Upper lobe of left lung (tissue), 6 donors: Measurements from ENCODE around the gene SEM1. TPM values are rescaled to one million over a fixed set of nuclear protein-coding genes. Genes with fewer than 3 reads are reported as not detected.

ENCODE experiments used
- ATAC-seq, 2 donors: fragments of 200-7000 bp; cut with Tn5 transposase; one replicate each; pipeline ENCODE4 v1.9.1; 2022; ENCODE audit warnings: mild to moderate bottlenecking in 2 of 2, moderate library complexity in 2 of 2; ENCODE audit not compliant: low FRiP score in 2 of 2
- DNase-seq, 2 donors: peaks; one replicate each; pipeline ENCODE4 v3.0.0-alpha.2; 2019 to 2020
- H3K27ac ChIP-seq, 4 donors: fragments of 200-600 bp; sonication (generic); one replicate each; pipeline ENCODE4 v1.5.1; 2016 to 2019
- H3K27me3 ChIP-seq, 4 donors: fragments of 200-600 bp; sonication (generic); one replicate each; pipeline ENCODE4 v1.5.1; 2017 to 2019
- H3K36me3 ChIP-seq, 4 donors: fragments of 200-600 bp; sonication (generic); one replicate each; pipeline ENCODE4 v1.5.1; 2016 to 2019
- H3K4me1 ChIP-seq, 4 donors: fragments of 200-600 bp; sonication (generic); one replicate each; pipeline ENCODE4 v1.5.1; 2018 to 2019
- H3K4me3 ChIP-seq, 4 donors: fragments of 200-600 bp; sonication (generic); one replicate each; pipeline ENCODE4 v1.5.1; 2017 to 2019; ENCODE audit warnings: mild to moderate bottlenecking in 2 of 4, moderate library complexity in 1 of 4
- H3K9me3 ChIP-seq, 4 donors: fragments of 200-600 bp; sonication (generic); one replicate each; pipeline ENCODE4 v1.5.1; 2018 to 2019
- CTCF ChIP-seq, 6 experiments: fragments of 450-650 bp in 4 of 6; fragments of 200-600 bp in 2 of 6; sonication (generic) in 2 of 6; IDR thresholded peaks; one replicate each; pipeline ENCODE4 v1.5.1; 2016 to 2019; ENCODE audit warnings: antibody characterized with exemption in 6 of 6
- EP300 ChIP-seq, 4 donors: sonication (generic); formaldehyde crosslinking; IDR thresholded peaks; one replicate each; pipeline ENCODE4 v1.5.1; 2017; ENCODE audit warnings: antibody characterized with exemption in 4 of 4, control low read depth in 2 of 4
- POLR2A ChIP-seq, 4 donors: fragments of 450-650 bp; IDR thresholded peaks; one replicate each; pipeline ENCODE4 v1.5.1; 2016 to 2017; ENCODE audit warnings: antibody characterized with exemption in 4 of 4, mild to moderate bottlenecking in 2 of 4
- POLR2AphosphoS5 ChIP-seq, 2 donors: sonication (generic); formaldehyde crosslinking; IDR thresholded peaks; one replicate each; pipeline ENCODE4 v1.5.1; 2017; ENCODE audit warnings: antibody characterized with exemption in 2 of 2
- WGBS, 2 donors: methylation state at CpG; one replicate each; pipeline ENCODE4 v1.1.5; 2017 to 2018; 5-methylcytosine and 5-hydroxymethylcytosine counted together
- total RNA-seq, 6 donors: library from RNA; depleted of rRNA in 4 of 6; stranded (reverse); fragments of >200 nt in 4 of 6; gene quantifications; one replicate each; pipeline versions ENCODE4 v1.1.0 to v1.2.1, GENCODE V29; 2016 to 2021
- donor health status: DM: no; HTN: no; CAD: no; lungs with moderate emphysema.
- donor health status: DM: no; HTN: yes; CAD: no; lungs with severe emphysema.

Gene SEM1
- total RNA-seq, 6 donors from 2014 or later: 27.1 to 41.9 (median 32.9) TPM

GRCh38 chr7:96675548-96675947 lies 34.1 kb downstream of the SEM1 start:
- Histone ChIP-seq H3K27me3 (no peaks in the 10 kb centered on the region), H3K9me3 (no peaks in the 10 kb centered on the region), H3K4me3 (no peak overlapping the region), H3K4me1 (no peaks in the 10 kb centered on the region), H3K36me3 (peaks cover 0 to 12% (median 0%) of the 10 kb centered on the region in 4 donors), H3K27ac (no peak overlapping the region)
- WGBS, 2 donors: 85 to 100% methylated on average over 1 of the region's 1 CpG
- TF ChIP-seq EP300 (IDR thresholded peaks at IDR 0.05): no peak
- no peak for TF ChIP-seq POLR2AphosphoS5 (IDR thresholded peaks at IDR 0.05)
- DNase-seq (no peak), ATAC-seq (no peak)

GRCh38 chr7:96674565-96674964 lies 35.1 kb downstream of the SEM1 start:
- WGBS, 2 donors: 83 to 87% methylated on average over 4 of the region's 4 CpGs
- no peaks in the 10 kb centered on the region for H3K4me1 ChIP-seq
- TF ChIP-seq POLR2AphosphoS5 (IDR thresholded peaks at IDR 0.05) (no peak), POLR2A (IDR thresholded peaks at IDR 0.05) (no peak)
- ATAC-seq (no peak), DNase-seq (no peak)
- peaks cover 0 to 16% (median 0%) of the 10 kb centered on the region in 4 donors for H3K36me3 ChIP-seq
- no peak overlapping the region for H3K27ac ChIP-seq
- H3K4me3 ChIP-seq: no peak overlapping the region
- no peaks in the 10 kb centered on the region for H3K9me3 ChIP-seq
- no peaks in the 10 kb centered on the region for H3K27me3 ChIP-seq

GRCh38 chr7:96671854-96672253 lies 37.8 kb downstream of the SEM1 start:
- Histone ChIP-seq H3K27ac (no peak overlapping the region), H3K27me3 (no peaks in the 10 kb centered on the region), H3K36me3 (peaks cover 0 to 19% (median 0%) of the 10 kb centered on the region in 4 donors), H3K9me3 (no peaks in the 10 kb centered on the region), H3K4me3 (no peak overlapping the region), H3K4me1 (no peaks in the 10 kb centered on the region)
- WGBS, 2 donors: 93 to 99% methylated on average over 3 of the region's 3 CpGs
- TF ChIP-seq CTCF (IDR thresholded peaks at IDR 0.05): no peak
- no peak for TF ChIP-seq EP300 (IDR thresholded peaks at IDR 0.05)
- TF ChIP-seq POLR2A (IDR thresholded peaks at IDR 0.05): no peak
- TF ChIP-seq POLR2AphosphoS5 (IDR thresholded peaks at IDR 0.05): no peak
- ATAC-seq: no peak
- DNase-seq: no peak

GRCh38 chr7:96670338-96671289 lies 39.0 kb downstream of the SEM1 start:
- Histone ChIP-seq H3K4me1 (no peaks in the 10 kb centered on the region), H3K36me3 (peaks cover 0 to 30% (median 0%) of the 10 kb centered on the region in 4 donors), H3K9me3 (no peaks in the 10 kb centered on the region), H3K27me3 (no peaks in the 10 kb centered on the region), H3K27ac (no peak overlapping the region), H3K4me3 (no peak overlapping the region)
- ATAC-seq (no peak), DNase-seq (no peak)
- 93 to 96% methylated on average over 3 of the region's 3 CpGs for WGBS, 2 donors
- TF ChIP-seq POLR2A (IDR thresholded peaks at IDR 0.05) (no peak), CTCF (IDR thresholded peaks at IDR 0.05) (no peak), POLR2AphosphoS5 (IDR thresholded peaks at IDR 0.05) (no peak), EP300 (IDR thresholded peaks at IDR 0.05) (no peak)

GRCh38 chr7:96669812-96670211 lies 39.8 kb downstream of the SEM1 start:
- Histone ChIP-seq H3K4me1 (no peaks in the 10 kb centered on the region), H3K27ac (no peak overlapping the region), H3K4me3 (no peak overlapping the region), H3K27me3 (no peaks in the 10 kb centered on the region), H3K9me3 (no peaks in the 10 kb centered on the region), H3K36me3 (peaks cover 0 to 30% (median 0%) of the 10 kb centered on the region in 4 donors)
- DNase-seq: no peak
- TF ChIP-seq POLR2AphosphoS5 (IDR thresholded peaks at IDR 0.05): no peak
- no peak for TF ChIP-seq CTCF (IDR thresholded peaks at IDR 0.05)
- no peak for TF ChIP-seq POLR2A (IDR thresholded peaks at IDR 0.05)
- TF ChIP-seq EP300 (IDR thresholded peaks at IDR 0.05): no peak
- no peak for ATAC-seq
